ENCODE results near the gene OR51E2. TPM values are rescaled to one million over a fixed set of nuclear protein-coding genes. Genes with fewer than 3 reads are reported as not detected.

The OR51E2 gene
- total RNA-seq, 1 experiment from 2014 or later: not detected

- Mint-ChIP-seq H3K4me3 (no peak overlapping the region), H3K9me3 (no peaks in the 10 kb centered on the region), H3K36me3 (ENCODE audit: insufficient read depth in 1 of 3, low read depth in 3 of 3) (no peaks in the 10 kb centered on the region), H3K4me1 (peaks cover 0 to 3% of the 10 kb centered on the region in 2 experiments; a peak in 1 of 4 replicates), H3K27me3 (ENCODE audit: low read depth) (no peaks in the 10 kb centered on the region), H3K27ac (no peak overlapping the region; a peak in 1 of 7 replicates)
- H2BK15ac ChIP-seq (ENCODE audit: low read depth, low read length): no peak overlapping the region
- no peak overlapping the region for H2BK12ac ChIP-seq (ENCODE audit: insufficient read length, low read depth, low read length)
- H3K18ac ChIP-seq (ENCODE audit: insufficient read length, low read depth, low read length): no peak overlapping the region
- H4K91ac ChIP-seq (ENCODE audit: insufficient read length, low read depth, low read length): no peak overlapping the region
- no peak overlapping the region for H3K14ac ChIP-seq (ENCODE audit: insufficient read depth, low read length)
- H3K4ac ChIP-seq (ENCODE audit: low read depth, low read length): no peak overlapping the region
- no peak overlapping the region for H2AFZ ChIP-seq (ENCODE audit: low read length)
- no peak overlapping the region for H3K9ac ChIP-seq (ENCODE audit: extremely low read depth, insufficient read length, low read length)
- no peaks in the 10 kb centered on the region for H3K4me1 ChIP-seq (ENCODE audit: insufficient read depth, low read length)
- H2BK120ac ChIP-seq (ENCODE audit: low read depth, low read length, poor library complexity, severe bottlenecking): no peak overlapping the region
- no peak overlapping the region for H3K4me2 ChIP-seq (ENCODE audit: insufficient read depth, insufficient read length, low read length)
- H4K8ac ChIP-seq (replicated peaks; ENCODE audit: insufficient read length, low read depth, low read length): no peak overlapping the region
- H3K27me3 ChIP-seq (ENCODE audit: insufficient read depth, low read length): no peaks in the 10 kb centered on the region
- TF ChIP-seq CTCF (conservative IDR thresholded peaks at IDR 0.05): no peak
- no peaks in the 10 kb centered on the region for H3K79me2 ChIP-seq (ENCODE audit: insufficient read depth, low read length)
- DNase-seq: no peak
- no peaks in the 10 kb centered on the region for H3K79me1 ChIP-seq (ENCODE audit: insufficient read depth, low read depth, low read length, poor library complexity, severe bottlenecking)
- no peak overlapping the region for H2BK20ac ChIP-seq (ENCODE audit: low read depth, low read length, poor library complexity, severe bottlenecking)
- H3K23me2 ChIP-seq (ENCODE audit: insufficient read length, low read depth, low read length, poor library complexity, severe bottlenecking): no peaks in the 10 kb centered on the region
- H2BK5ac ChIP-seq (ENCODE audit: insufficient read length, low read length): no peak overlapping the region
- H3T11ph ChIP-seq (ENCODE audit: low read length): no peak overlapping the region
- no peaks in the 10 kb centered on the region for H3K9me3 ChIP-seq (ENCODE audit: control insufficient read depth, low read depth, low read length)
- H2AK5ac ChIP-seq (ENCODE audit: insufficient read length, low read length): no peak overlapping the region
- no CpG with 5 or more reads among the region's 2 CpGs for WGBS (ENCODE audit: extremely low coverage, insufficient read length, low lambda C conversion rate)
- H4K5ac ChIP-seq (ENCODE audit: insufficient read length, low read depth, low read length): no peak overlapping the region
- H3K56ac ChIP-seq (ENCODE audit: insufficient read length, low read depth, low read length): no peak overlapping the region
- no peak overlapping the region for H3K23ac ChIP-seq (ENCODE audit: insufficient read length, low read depth, low read length)
- H4K20me1 ChIP-seq (ENCODE audit: control insufficient read depth, insufficient read depth, insufficient read length): no peaks in the 10 kb centered on the region
- no peak overlapping the region for H3K27ac ChIP-seq (ENCODE audit: insufficient read length, low read depth, low read length)
Observed at GRCh38 chr11:4654635-4655369, 42.9 kb downstream of the OR51E2 start.
